ENCODE data around the gene SOX13. TPM values are rescaled to one million over a fixed set of nuclear protein-coding genes. Genes with fewer than 3 reads are reported as not detected.

The SOX13 gene
- under 1 TPM; 0.48 to 0.50 TPM for total RNA-seq

DNA sequence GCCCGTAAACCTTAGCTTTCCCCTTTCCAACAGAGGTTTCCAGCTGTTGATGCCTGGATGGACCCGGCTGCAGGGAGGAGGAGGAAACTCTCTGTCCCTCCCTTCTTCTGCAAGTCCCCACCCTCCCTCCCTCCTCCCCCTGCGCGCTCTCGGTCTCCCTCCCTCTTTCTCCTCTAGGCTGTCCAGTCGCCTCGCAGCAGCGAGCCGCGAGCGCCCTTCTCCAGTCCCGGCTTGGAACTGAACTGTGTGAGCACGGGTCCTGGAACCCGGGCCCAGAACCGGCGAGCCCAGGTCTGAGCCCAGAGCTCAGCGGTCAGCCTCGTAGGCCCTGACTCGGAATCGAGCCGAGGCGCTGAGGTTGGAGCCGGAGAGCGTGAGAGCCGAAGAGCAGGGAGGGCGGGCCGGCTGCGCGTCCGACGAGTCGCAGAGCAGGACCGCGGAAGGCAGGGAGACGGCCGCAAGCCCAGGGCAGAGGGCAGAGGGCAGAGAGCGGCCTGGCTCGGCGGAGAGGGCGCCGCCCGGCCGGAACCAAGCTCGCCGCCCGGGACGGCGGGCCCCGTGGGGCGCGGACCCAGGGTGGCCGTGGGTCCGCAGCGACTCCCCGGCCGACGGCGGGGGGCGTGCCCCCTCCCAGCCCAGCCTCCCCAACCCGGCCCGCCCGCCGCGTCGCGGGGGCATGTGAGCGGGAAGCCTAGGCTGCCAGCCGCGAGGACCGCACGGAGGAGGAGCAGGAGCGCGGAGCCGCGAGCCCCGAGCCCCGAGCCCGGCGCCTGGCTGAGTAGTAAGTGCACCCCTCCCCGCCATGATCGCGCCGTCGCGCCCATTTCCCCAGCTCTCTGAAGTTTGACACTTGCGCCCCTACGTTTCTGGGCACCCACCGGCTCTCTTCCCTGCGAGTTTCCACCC is at the start of gene SOX13:
SOX13 (plus strand) TSS at position 185 of the 906 bp plus-strand sequence. CDS start 39,801 bp downstream, outside the sequence.

DNA sequence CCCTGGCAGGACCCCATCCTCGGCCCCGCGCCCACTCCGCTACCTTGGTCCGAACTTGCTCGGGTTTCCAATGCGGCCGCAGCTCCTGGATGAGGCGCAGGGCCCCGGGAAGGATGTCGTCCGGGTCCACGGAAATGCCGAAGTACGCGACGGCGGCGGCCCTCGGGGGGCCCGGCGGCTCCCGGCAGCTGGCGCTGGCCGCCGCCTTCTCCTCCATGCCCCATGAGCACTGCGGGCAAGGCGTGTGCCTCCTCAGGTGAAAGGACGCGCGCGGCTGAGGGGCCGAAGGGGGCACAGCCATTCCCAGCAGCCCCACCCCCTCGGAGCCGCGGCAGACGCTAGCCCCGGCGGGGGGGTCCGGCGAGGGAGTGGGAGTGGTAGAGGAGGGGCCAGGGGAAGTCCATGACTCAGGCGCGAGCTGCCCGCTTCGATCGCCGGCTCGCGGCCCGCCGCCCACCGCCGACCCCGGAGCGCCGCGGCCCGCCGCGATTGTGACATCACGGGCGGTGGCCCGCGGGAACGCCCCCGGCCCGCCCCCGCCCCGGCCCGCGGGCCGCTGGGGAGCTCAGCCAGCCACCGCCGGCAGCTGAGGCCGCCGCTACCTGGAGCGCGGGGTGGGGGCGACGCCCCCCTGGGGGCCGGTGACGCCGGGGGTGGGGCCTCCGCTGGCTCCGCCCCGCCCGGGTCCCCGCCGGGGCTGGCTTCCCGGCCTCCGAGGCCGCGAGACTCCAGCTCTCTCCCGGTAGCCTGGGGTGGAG is 78.8 kb downstream of the SOX13 start, which contains the start of gene ETNK2:
ETNK2 (minus strand) TSS at position 493 of the 758 bp plus-strand sequence; CDS start at position 301, 192 bp downstream.

GRCh38 chr1:204166219-204166618 is 93.3 kb downstream of the SOX13 start, which contains the start of gene REN:
Gene REN (minus strand): TSS chr1:204166337. CDS start chr1:204166293, 44 bp downstream.

Other genes with a start within 250 kb of the SOX13 start
- gene SNRPE, start 211.5 kb upstream of the SOX13 start, total RNA-seq: 100 to 1,000 TPM; 154 to 162 TPM
- under 1 TPM in 1 of 2 experiments, not detected in 1; 0.23 TPM for gene ETNK2, start 78.9 kb downstream of the SOX13 start, total RNA-seq
- not detected for gene REN, start 93.2 kb downstream of the SOX13 start, total RNA-seq
- gene KISS1, start 123.4 kb downstream of the SOX13 start, total RNA-seq: not detected
- gene GOLT1A, start 140.9 kb downstream of the SOX13 start, total RNA-seq: not detected

All from activated naive CD4-positive, alpha-beta T cell treated with anti-CD3 and anti-CD28 coated beads, Interleukin-2, amount 10 ng/mL, durations not matched to agents 5 hours and 36 hours (primary cell).